Measurements from ENCODE around the gene RNF123. TPM values are rescaled to one million over a fixed set of nuclear protein-coding genes. Genes with fewer than 3 reads are reported as not detected.

RNF123 gene
- total RNA-seq, 1 donor from 2014 or later, result 49.9 TPM

- H3K4me3 Mint-ChIP-seq, result no peak overlapping the region
- no peak overlapping the region for H3K27ac Mint-ChIP-seq
- H3K9me3 Mint-ChIP-seq, result no peaks in the 10 kb centered on the region
- H3K4me1 Mint-ChIP-seq (ENCODE audit: unreplicated experiment), result no peaks in the 10 kb centered on the region
- H3K36me3 Mint-ChIP-seq, result peaks cover 17% of the 10 kb centered on the region
- DNase-seq (ENCODE audit: extremely low spot score, unreplicated experiment), result no peak
- no peaks in the 10 kb centered on the region for H3K27me3 Mint-ChIP-seq
- TF ChIP-seq CTCF (conservative IDR thresholded peaks at IDR 0.05), result no peak
These were observed 40.7 kb downstream of the RNF123 start for GRCh38 chr3:49729966-49730609.

- Mint-ChIP-seq H3K27me3 (no peaks in the 10 kb centered on the region), H3K9me3 (no peaks in the 10 kb centered on the region), H3K4me3 (no peak overlapping the region), H3K27ac (no peak overlapping the region), H3K4me1 (ENCODE audit: unreplicated experiment) (no peaks in the 10 kb centered on the region), H3K36me3 (peaks cover 26% of the 10 kb centered on the region)
- no peak for DNase-seq (ENCODE audit: extremely low spot score, unreplicated experiment)
- no peak for TF ChIP-seq CTCF (conservative IDR thresholded peaks at IDR 0.05)
These were observed 43.2 kb downstream of the RNF123 start for GRCh38 chr3:49732597-49732996.

- DNase-seq (ENCODE audit: extremely low spot score, unreplicated experiment), result no peak
- no peak for TF ChIP-seq CTCF (conservative IDR thresholded peaks at IDR 0.05)
These were observed 44.2 kb downstream of the RNF123 start for GRCh38 chr3:49733551-49733950.

GRCh38 chr3:49734752-49735151 lies 45.4 kb downstream of the RNF123 start:
- Mint-ChIP-seq H3K27ac (no peak overlapping the region), H3K4me3 (no peak overlapping the region), H3K4me1 (ENCODE audit: unreplicated experiment) (no peaks in the 10 kb centered on the region), H3K9me3 (no peaks in the 10 kb centered on the region), H3K27me3 (no peaks in the 10 kb centered on the region), H3K36me3 (peaks cover 35% of the 10 kb centered on the region)
- no peak for DNase-seq (ENCODE audit: extremely low spot score, unreplicated experiment)
- no peak for TF ChIP-seq CTCF (conservative IDR thresholded peaks at IDR 0.05)

More at GRCh38 chr3:49733551-49733950, 44.2 kb downstream of the RNF123 start:
- Mint-ChIP-seq H3K4me3 (no peak overlapping the region), H3K27ac (no peak overlapping the region), H3K36me3 (peaks cover 33% of the 10 kb centered on the region), H3K9me3 (no peaks in the 10 kb centered on the region), H3K27me3 (no peaks in the 10 kb centered on the region), H3K4me1 (ENCODE audit: unreplicated experiment) (no peaks in the 10 kb centered on the region)

GRCh38 chr3:49738067-49738713 lies 48.8 kb downstream of the RNF123 start:
- Mint-ChIP-seq H3K9me3 (no peaks in the 10 kb centered on the region), H3K36me3 (peaks cover 30% of the 10 kb centered on the region), H3K4me1 (ENCODE audit: unreplicated experiment) (no peaks in the 10 kb centered on the region), H3K27me3 (no peaks in the 10 kb centered on the region), H3K4me3 (no peak overlapping the region), H3K27ac (no peak overlapping the region)
- TF ChIP-seq CTCF (conservative IDR thresholded peaks at IDR 0.05), result no peak
- DNase-seq (ENCODE audit: extremely low spot score, unreplicated experiment), result no peak

Measured in type B pancreatic cell (in vitro differentiated cells).